Duodenal mucosa (tissue), 2 donors: ENCODE results near the gene PITHD1.

ENCODE experiments used
- H3K27ac ChIP-seq: one replicate; pipeline ENCODE4 v1.7.0; 2013; ENCODE audit warnings: low read depth, low read length
- H3K27me3 ChIP-seq, 2 donors: one replicate each; pipeline ENCODE4 v1.7.0; 2013; ENCODE audit warnings: low read length in 2 of 2, control low read depth in 1 of 2; ENCODE audit not compliant: insufficient read depth in 2 of 2, control insufficient read depth in 1 of 2
- H3K36me3 ChIP-seq, 2 donors: one replicate each; pipeline ENCODE4 v1.7.0; 2013; ENCODE audit warnings: low read length in 2 of 2, control low read depth in 1 of 2; ENCODE audit not compliant: insufficient read depth in 2 of 2, control insufficient read depth in 1 of 2
- H3K4me1 ChIP-seq, 2 donors: one replicate each; pipeline ENCODE4 v1.7.0; 2013; ENCODE audit warnings: low read length in 2 of 2, control low read depth in 1 of 2; ENCODE audit not compliant: insufficient read depth in 2 of 2, control insufficient read depth in 1 of 2
- H3K4me3 ChIP-seq, 2 donors: one replicate each; pipeline ENCODE4 v1.7.0; 2013; ENCODE audit warnings: low read length in 2 of 2, low read depth in 1 of 2
- H3K9ac ChIP-seq, 2 donors: one replicate each; pipeline ENCODE4 v1.7.0; 2013; ENCODE audit warnings: low read length in 2 of 2, low read depth in 1 of 2
- H3K9me3 ChIP-seq, 2 donors: one replicate each; pipeline ENCODE4 v1.7.0; 2013; ENCODE audit warnings: low read length in 2 of 2, control low read depth in 1 of 2; ENCODE audit not compliant: control insufficient read depth in 1 of 2

The PITHD1 gene

DNA sequence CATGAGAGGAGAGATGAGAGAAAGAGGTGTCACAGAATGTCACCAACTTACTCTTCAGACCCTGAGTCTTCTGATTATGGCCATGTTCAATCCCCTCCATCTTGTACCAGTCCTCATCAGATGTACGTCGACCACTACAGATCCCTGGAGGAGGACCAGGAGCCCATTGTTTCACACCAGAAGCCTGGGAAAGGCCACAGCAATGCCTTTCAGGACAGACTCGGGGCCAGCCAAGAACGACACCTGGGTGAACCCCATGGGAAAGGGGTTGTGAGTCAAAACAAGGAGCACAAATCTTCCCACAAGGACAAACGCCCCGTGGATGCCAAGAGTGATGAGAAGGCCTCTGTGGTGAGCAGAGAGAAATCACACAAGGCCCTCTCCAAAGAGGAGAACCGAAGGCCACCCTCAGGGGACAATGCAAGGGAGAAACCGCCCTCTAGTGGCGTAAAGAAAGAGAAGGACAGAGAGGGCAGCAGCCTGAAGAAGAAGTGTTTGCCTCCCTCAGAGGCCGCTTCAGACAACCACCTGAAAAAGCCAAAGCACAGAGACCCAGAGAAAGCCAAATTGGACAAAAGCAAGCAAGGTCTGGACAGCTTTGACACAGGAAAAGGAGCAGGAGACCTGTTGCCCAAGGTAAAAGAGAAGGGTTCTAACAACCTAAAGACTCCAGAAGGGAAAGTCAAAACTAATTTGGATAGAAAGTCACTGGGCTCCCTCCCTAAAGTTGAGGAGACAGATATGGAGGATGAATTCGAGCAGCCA lies 27.0 kb upstream of the PITHD1 start:
- Histone ChIP-seq H3K27ac (no peak overlapping the region), H3K9ac (no peak overlapping the region), H3K36me3 (peaks cover 40 to 72% of the 10 kb centered on the region in 2 donors)

DNA sequence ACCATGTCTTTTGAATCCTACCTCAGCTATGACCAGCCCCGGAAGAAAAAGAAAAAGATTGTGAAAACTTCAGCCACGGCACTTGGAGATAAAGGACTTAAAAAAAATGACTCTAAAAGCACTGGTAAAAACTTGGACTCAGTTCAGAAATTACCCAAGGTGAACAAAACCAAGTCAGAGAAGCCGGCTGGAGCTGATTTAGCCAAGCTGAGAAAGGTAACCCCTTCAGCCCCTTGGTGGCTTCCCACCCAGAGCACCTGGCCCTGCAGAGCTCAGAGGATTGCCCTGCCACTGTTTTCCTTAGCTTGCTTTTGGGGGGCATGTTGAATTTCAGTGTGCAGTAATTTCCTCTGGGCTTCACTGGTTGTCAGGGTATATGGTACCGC lies 26.4 kb upstream of the PITHD1 start:
- H3K4me3 ChIP-seq: no peak overlapping the region
- no peaks in the 10 kb centered on the region for H3K4me1 ChIP-seq
- no peaks in the 10 kb centered on the region for H3K9me3 ChIP-seq
- H3K9ac ChIP-seq: no peak overlapping the region
- H3K27me3 ChIP-seq: no peaks in the 10 kb centered on the region
- H3K36me3 ChIP-seq: peaks cover 46 to 75% of the 10 kb centered on the region in 2 donors
- H3K27ac ChIP-seq: no peak overlapping the region

More for the DNA sequence above, 27.0 kb upstream of the PITHD1 start:
- Histone ChIP-seq H3K27me3 (no peaks in the 10 kb centered on the region), H3K4me1 (no peaks in the 10 kb centered on the region), H3K4me3 (no peak overlapping the region), H3K9me3 (no peaks in the 10 kb centered on the region)

DNA sequence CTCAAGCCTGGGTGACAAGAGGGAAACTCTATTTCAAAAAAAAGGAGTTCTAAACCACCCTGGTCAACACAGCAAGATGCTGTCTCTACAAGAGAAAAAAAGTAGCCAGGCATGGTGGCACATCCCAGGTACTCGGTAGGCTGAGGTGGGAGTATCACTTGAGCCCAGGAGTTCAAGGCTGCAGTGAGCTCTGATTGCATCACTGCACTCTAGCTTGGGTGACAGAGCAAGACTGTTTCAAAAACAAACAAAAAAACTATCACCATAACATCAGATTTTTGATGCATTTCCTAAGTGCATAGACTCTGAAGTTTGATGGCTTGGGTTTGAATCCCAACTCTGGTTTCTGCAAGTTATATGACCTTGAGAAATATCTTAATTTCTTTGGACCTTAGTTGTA lies 25.3 kb upstream of the PITHD1 start:
- no peaks in the 10 kb centered on the region for H3K27me3 ChIP-seq
- peaks cover 51 to 83% of the 10 kb centered on the region in 2 donors for H3K36me3 ChIP-seq
- H3K9me3 ChIP-seq: no peaks in the 10 kb centered on the region
- no peak overlapping the region for H3K4me3 ChIP-seq
- H3K9ac ChIP-seq: no peak overlapping the region
- no peak overlapping the region for H3K27ac ChIP-seq
- no peaks in the 10 kb centered on the region for H3K4me1 ChIP-seq

DNA sequence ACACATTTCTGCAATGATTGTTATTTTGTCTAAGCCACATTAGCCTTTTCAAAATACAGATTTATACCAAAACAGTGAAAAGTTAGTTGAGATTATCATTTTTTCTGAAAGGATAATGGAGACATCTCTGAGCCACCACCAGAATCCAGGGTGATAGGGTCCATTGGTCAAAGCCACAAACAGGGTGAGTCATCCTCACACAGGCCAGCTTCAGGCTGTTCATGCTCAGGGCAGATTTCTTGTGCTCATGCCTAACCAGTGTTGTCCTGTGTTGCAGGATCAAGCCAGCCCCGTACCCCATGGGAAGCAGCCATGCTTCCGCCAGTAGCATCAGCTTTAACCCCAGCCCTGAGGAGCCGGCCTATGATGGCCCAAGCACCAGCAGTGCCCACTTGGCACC lies 21.5 kb upstream of the PITHD1 start:
- Histone ChIP-seq H3K27me3 (no peaks in the 10 kb centered on the region), H3K9ac (no peak overlapping the region), H3K9me3 (no peaks in the 10 kb centered on the region), H3K4me1 (no peaks in the 10 kb centered on the region), H3K4me3 (no peak overlapping the region), H3K36me3 (peaks cover 77 to 97% of the 10 kb centered on the region in 2 donors), H3K27ac (no peak overlapping the region)

DNA sequence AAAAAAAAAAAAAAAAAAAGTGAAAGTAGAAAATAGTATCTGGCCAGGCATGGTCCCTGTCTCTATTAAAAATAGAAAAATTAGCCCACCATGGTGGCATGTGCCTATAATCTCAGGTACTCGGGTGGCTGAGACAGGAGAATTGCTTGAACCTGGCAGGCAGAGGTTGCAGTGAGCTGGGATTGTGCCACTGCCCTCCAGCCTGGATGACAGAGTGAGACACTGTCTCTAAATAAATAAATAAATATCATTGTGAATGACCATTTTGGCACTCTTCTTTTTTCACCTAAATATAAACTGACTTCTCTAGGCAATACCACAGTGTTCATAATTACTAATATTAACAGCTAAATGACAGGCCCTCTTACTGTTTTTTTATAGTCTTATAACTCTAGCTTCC lies 20.4 kb upstream of the PITHD1 start:
- Histone ChIP-seq H3K4me3 (no peak overlapping the region), H3K36me3 (peaks cover 70 to 91% of the 10 kb centered on the region in 2 donors), H3K9ac (no peak overlapping the region), H3K27ac (no peak overlapping the region), H3K9me3 (no peaks in the 10 kb centered on the region), H3K4me1 (no peaks in the 10 kb centered on the region), H3K27me3 (no peaks in the 10 kb centered on the region)

DNA sequence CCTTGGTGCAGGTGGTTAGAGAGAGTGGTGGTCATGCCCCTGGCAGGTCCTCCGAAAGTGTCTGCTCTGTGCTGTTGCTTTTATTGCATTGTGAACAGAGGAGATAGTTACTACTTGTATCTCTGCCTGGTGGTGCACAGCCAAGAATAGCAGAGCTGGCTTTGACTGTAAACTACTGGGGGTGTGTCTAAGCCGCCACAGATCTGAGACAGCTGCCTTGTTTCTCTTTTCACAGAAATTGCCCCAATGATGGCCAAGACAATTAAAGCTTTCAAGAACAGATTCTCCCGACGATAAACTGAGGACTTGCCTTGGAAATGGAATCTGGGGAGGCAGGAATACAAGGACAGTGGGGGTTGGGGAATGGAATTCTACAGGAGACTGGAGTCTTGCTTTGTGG lies 18.9 kb upstream of the PITHD1 start:
- Histone ChIP-seq H3K4me3 (no peak overlapping the region), H3K36me3 (peaks cover 55 to 84% of the 10 kb centered on the region in 2 donors), H3K4me1 (no peaks in the 10 kb centered on the region), H3K9ac (no peak overlapping the region), H3K9me3 (no peaks in the 10 kb centered on the region), H3K27me3 (no peaks in the 10 kb centered on the region), H3K27ac (no peak overlapping the region)

DNA sequence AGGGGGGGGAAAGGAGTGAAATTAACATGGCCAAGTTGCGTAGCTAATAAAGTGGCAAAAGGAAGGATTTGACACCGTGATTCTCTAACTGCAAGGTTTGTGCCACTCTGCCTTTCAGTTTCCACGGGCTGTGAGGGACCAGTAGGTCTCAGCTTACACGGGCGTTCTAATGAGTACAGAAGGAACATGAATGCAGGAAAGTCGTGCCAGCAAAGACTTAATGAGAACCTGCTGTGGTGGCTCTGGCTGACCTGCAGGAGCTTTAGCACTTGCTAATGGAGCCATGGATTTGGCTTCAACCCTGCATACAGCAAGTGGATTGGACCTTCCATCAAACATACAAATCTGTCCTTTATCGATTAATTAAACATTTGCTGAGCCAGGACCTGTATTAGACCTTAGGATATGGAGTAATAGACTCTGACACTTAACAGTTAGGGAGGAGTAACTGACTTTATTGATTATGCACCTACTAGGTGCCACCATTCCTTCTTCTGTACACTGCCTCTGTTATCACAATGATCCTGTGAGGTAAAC lies 15.1 kb upstream of the PITHD1 start:
- no peaks in the 10 kb centered on the region for H3K9me3 ChIP-seq
- no peak overlapping the region for H3K4me3 ChIP-seq
- no peak overlapping the region for H3K9ac ChIP-seq
- H3K27me3 ChIP-seq: no peaks in the 10 kb centered on the region
- H3K4me1 ChIP-seq: no peaks in the 10 kb centered on the region
- peaks cover 36 to 62% of the 10 kb centered on the region in 2 donors for H3K36me3 ChIP-seq
- H3K27ac ChIP-seq: no peak overlapping the region

DNA sequence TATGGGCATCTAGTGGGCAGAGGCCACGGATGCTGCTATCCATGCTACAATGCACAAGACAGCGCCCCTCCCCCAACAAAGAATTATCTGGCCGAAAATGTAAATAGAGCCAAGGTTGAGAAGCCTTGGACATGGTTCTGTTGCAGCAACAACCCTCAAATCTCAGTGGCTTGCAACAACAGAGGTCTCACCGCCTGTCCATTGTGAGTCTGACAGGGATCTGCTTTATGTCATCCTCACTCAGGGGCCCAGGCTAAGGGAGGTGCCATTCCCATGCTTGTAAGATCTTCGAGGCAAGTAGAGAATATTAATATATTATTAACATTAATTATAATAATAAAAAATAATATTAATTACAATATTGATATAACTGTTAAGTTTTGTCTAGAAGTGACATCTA lies 9.5 kb upstream of the PITHD1 start:
- Histone ChIP-seq H3K27me3 (no peaks in the 10 kb centered on the region), H3K9ac (no peak overlapping the region), H3K36me3 (peaks cover 6 to 26% of the 10 kb centered on the region in 2 donors), H3K9me3 (no peaks in the 10 kb centered on the region), H3K4me3 (no peak overlapping the region), H3K4me1 (peaks cover 0 to 3% of the 10 kb centered on the region in 2 donors), H3K27ac (no peak overlapping the region)

DNA sequence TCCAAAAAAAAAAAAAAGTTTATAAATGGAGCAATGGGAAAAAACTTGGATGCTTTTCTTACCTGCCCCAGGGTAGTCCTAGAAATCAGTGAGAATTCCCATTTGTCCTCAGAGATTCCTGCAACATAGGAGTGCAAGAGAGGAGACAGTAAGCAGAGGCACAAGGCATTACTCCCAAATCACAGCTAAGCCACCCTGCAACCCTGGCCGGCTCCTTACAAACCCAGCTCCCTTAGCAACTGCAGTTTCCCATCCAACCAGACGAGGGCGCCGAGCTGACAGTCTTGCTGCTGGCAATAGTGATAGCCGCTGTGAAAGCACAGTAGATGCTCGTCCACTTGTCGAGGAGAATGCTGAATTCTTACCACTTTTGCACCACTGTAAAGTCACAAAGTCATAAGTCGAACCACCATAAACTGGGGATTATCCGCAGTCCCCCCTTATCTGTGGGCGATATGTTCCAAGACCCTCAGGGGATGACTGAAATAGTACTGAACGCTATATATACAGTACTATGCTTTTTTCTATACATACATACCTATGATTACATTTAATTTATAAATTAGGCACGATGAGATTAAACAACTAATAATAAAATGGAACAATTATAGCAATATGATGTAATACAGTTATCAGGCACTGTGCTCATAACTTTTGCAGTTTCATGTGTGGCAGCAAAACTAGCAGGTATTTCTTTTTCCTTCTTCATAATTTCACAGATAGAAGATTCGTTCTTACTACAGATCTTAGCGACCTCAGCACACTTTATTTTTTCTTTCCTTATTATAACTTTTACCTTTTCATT lies 6.0 kb upstream of the PITHD1 start:
- Histone ChIP-seq H3K9ac (no peak overlapping the region), H3K4me3 (no peak overlapping the region), H3K27me3 (no peaks in the 10 kb centered on the region), H3K27ac (no peak overlapping the region), H3K36me3 (peaks cover 6 to 10% of the 10 kb centered on the region in 2 donors), H3K4me1 (peaks cover 0 to 6% of the 10 kb centered on the region in 2 donors), H3K9me3 (no peaks in the 10 kb centered on the region)

DNA sequence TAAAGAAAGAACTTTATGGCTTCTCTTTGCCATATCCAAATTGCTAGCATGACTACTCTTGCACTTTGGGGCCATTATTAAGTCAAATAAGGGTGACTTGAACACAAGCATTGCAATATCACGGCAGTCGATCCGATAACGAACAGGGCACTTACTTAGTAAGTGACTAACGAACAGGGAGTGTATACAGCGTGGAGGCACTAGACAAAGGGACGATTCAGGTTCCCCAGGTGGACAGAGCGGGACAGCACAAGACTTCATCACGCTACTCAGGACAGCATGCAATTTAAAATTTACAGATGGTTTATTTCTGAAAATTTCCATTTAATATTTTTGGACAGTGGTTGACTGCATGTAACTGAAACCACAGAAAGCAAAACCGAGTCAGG lies 5.4 kb upstream of the PITHD1 start:
- Histone ChIP-seq H3K27me3 (no peaks in the 10 kb centered on the region), H3K4me3 (no peak overlapping the region), H3K36me3 (peaks cover 2 to 10% of the 10 kb centered on the region in 2 donors), H3K9me3 (no peaks in the 10 kb centered on the region), H3K27ac (no peak overlapping the region), H3K9ac (no peak overlapping the region), H3K4me1 (peaks cover 0 to 12% of the 10 kb centered on the region in 2 donors)
